Heart right ventricle (tissue), 16 donors: ENCODE results near the gene MEI1. TPM values are rescaled to one million over a fixed set of nuclear protein-coding genes. Genes with fewer than 3 reads are reported as not detected.

ENCODE experiments used
- ATAC-seq, 8 donors: fragments of 200-7000 bp; cut with Tn5 transposase; one replicate each; pipeline ENCODE4 v1.9.1; 2020; ENCODE audit warnings: mild to moderate bottlenecking in 8 of 8, moderate library complexity in 8 of 8, moderate number of reproducible peaks in 1 of 8
- DNase-seq, 2 donors: peaks; one replicate each; pipeline ENCODE4 v3.0.0-alpha.2; 2020
- H3K27ac ChIP-seq, 10 donors: fragments of 200-600 bp; sonication (generic) in 2 of 10; one replicate each; pipeline versions ENCODE4 v1.5.0 to v1.8.0; 2020 to 2022; ENCODE audit warnings: mild to moderate bottlenecking in 3 of 10
- H3K27me3 ChIP-seq, 7 donors: fragments of 200-600 bp; one replicate each; pipeline ENCODE4 v1.8.0; 2021 to 2022; ENCODE audit warnings: mild to moderate bottlenecking in 2 of 7
- H3K36me3 ChIP-seq, 9 donors: fragments of 200-600 bp; sonication (generic) in 1 of 9; one replicate each; pipeline versions ENCODE4 v1.5.0 to v1.8.0; 2020 to 2022; ENCODE audit warnings: mild to moderate bottlenecking in 2 of 9
- H3K4me1 ChIP-seq, 9 donors: fragments of 200-600 bp; sonication (generic) in 1 of 9; one replicate each; pipeline versions ENCODE4 v1.5.0 to v1.8.0; 2020 to 2022; ENCODE audit warnings: mild to moderate bottlenecking in 4 of 9
- H3K4me3 ChIP-seq, 10 donors: fragments of 200-600 bp; sonication (generic) in 2 of 10; one replicate each; pipeline versions ENCODE4 v1.5.0 to v1.8.0; 2020 to 2022; ENCODE audit warnings: mild to moderate bottlenecking in 7 of 10, moderate library complexity in 2 of 10
- H3K9me3 ChIP-seq, 11 donors: fragments of 200-600 bp in 10 of 11; sonication (generic) in 2 of 11; one replicate each; pipeline versions ENCODE4 v1.5.0 to v1.8.0; 2013 to 2022; ENCODE audit warnings: mild to moderate bottlenecking in 2 of 11, control low read depth in 1 of 11, moderate library complexity in 1 of 11
- WGBS, 2 donors: extraction: QIAGEN DNeasy Blood & Tissue Kit; methylation state at CpG; one replicate each; pipeline ENCODE4 v1.1.7; 2013; ENCODE audit warnings: inconsistent platforms in 1 of 2; 5-methylcytosine and 5-hydroxymethylcytosine counted together
- intact Hi-C, 10 donors: fragments of 100-400 bp; cut with DNase I; formaldehyde crosslinking; loops; one replicate each; pipeline versions ENCODE4 v1.11.1 to v1.14.2; 2022
- polyA plus RNA-seq, 2 donors: library from polyadenylated mRNA; stranded (reverse); fragments of 200-250 nt; gene quantifications; one replicate each; pipeline ENCODE4 v1.2.3, GENCODE V29; 2013
- total RNA-seq, 10 donors: library from RNA; stranded (reverse); fragmentation: NEBNext Ultra II Directional in 3 of 10; extraction: Animal tissue kit (Norgen Biotek cat#: 25700) in 3 of 10; gene quantifications; one replicate each; pipeline versions ENCODE4 v1.2.1 to v1.2.4, GENCODE V29; 2021 to 2023
- TF ChIP-seq, protein P1 (sequence below), 9 donors: fragments of 200-600 bp; sonication (generic) in 2 of 9; IDR thresholded peaks; one replicate each; pipeline versions ENCODE4 v1.5.0 to v1.8.0; 2021 to 2022; ENCODE audit warnings: antibody characterized with exemption in 9 of 9, mild to moderate bottlenecking in 5 of 9, moderate library complexity in 1 of 9
- donor health status: Arrhythmogenic right ventricular cardiomyopathy.
- donor health status: ischemic (EF 13 %, LVEDD 7.1; RV severe dilation, severe dysfunction).
- donor health status: healthy with polysubstance abuse.
- donor health status: DM: no; HTN: yes; CAD: no.
- donor health status: DM: no; HTN: no; CAD: no.
- donor health status: ischemic (EF 25% LVEDD 6.9; RV normal size, moderate dysfunction).
- donor health status: ischemic (EF 25% LVEDD 5.7; RV mildly dilated, moderate dysfunction).
- donor health status: healthy.
- donor health status: DM: yes; HTN: yes; CAD: no.
- donor health status: Ischemic cardiomyopathy.
- donor health status: ischemic (EF 35%, LVEDD 5.7; RV mildly dilated, moderate dysfunction).
- donor health status: nonischemic (EF 11% LVEDD 7.7; RV severe dilation, severe dysfunction).
- donor health status: DM: yes; HTN: yes; CAD: no.
- donor health status: PGD.
- donor health status: ischemic (EF 29% LVEDD 5.4; RV normal size, mild dysfunction).
- donor health status: nonischemic (EF 23%, LVEDD 6.1; RV moderate dilation, normal function).

MEI1 gene
- total and polyA plus RNA-seq, 12 donors: 0.37 to 1.9 (median 0.71) TPM; not detected in 3

DNA sequence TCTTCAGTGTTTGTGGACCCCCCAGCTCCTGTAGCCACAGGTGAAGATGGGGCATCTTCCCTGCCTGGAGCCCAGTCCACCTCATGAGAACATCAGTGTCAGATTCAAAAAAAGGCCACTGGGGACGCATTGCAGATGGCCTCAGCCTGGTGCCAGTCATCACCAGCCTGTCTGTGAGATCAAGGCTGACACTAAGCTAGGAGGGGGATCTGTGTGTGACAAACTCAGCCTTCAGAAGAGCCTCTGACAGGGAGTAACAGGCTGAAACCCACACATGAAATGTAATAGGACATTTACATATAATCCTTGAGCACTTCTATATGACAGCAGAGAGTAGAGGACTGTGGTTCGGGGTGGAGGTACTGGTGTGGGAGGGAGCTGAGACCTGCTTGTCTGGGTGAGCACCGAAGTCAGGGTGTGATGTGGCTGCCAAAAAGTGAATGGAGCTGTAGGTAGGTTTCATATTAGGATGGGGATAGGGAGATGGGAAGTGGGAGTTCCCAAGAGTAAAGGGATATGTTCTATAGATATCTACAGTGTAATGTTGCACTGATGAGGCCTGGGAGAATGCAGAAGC lies 80.7 kb downstream of the MEI1 start:
- TF ChIP-seq, protein P1, sequence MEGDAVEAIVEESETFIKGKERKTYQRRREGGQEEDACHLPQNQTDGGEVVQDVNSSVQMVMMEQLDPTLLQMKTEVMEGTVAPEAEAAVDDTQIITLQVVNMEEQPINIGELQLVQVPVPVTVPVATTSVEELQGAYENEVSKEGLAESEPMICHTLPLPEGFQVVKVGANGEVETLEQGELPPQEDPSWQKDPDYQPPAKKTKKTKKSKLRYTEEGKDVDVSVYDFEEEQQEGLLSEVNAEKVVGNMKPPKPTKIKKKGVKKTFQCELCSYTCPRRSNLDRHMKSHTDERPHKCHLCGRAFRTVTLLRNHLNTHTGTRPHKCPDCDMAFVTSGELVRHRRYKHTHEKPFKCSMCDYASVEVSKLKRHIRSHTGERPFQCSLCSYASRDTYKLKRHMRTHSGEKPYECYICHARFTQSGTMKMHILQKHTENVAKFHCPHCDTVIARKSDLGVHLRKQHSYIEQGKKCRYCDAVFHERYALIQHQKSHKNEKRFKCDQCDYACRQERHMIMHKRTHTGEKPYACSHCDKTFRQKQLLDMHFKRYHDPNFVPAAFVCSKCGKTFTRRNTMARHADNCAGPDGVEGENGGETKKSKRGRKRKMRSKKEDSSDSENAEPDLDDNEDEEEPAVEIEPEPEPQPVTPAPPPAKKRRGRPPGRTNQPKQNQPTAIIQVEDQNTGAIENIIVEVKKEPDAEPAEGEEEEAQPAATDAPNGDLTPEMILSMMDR (IDR thresholded peaks at IDR 0.05): no peak
- intact Hi-C loops: no loop called here
- Histone ChIP-seq H3K27ac (peak overlapping the region in 1 of 10 donors; percentile 90), H3K27me3 (no peaks in the 10 kb centered on the region), H3K4me3 (no peak overlapping the region), H3K4me1 (peaks cover 0 to 27% (median 0%) of the 10 kb centered on the region in 9 donors), H3K9me3 (no peaks in the 10 kb centered on the region), H3K36me3 (no peaks in the 10 kb centered on the region)
- DNase-seq: no peak
- 59 to 70% methylated on average over 3 of the region's 3 CpGs for WGBS, 2 donors
- ATAC-seq: no peak

DNA sequence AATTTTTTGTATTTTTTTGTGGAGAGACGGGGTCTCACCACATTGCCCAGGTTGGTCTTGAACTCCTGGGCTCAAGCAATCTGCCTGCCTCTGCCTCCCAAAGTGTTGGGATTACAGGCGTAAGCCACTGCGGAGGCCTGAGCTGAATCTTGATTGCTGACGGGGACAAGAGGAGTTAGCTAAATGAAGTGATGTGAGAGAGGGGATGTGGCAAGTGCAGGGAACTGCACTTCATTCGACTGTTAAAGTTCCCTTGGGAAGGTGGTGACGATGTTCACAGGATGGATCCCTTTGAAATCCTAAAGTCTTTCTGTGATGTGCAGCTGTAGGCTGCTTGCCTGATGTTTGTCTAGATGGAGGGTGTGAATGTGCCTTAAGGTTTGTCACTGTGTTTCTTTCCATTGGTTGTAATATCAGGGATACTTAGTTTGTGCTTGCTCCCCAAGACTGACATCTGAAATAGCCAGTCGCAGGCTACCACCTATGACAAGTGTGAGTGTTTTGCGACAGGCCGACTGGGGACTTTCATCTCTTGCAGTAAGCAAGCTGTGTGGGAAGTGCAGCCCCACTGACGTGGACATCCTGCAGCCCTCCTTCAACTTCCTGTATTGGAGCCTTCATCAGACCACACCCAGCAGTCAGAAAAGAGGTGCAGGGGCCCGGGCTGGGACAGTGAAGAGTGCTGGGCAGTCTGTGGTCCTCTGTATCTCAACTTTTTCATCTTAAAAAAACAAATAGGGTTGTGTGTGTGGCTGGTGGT lies 81.6 kb downstream of the MEI1 start:
- peaks cover 0 to 27% (median 0%) of the 10 kb centered on the region in 9 donors for H3K4me1 ChIP-seq
- H3K4me3 ChIP-seq: peak overlapping the region in 5 of 10 donors; percentile 5 to 46 (median 17)
- WGBS, 2 donors: 61 to 62% methylated on average over 11 of the region's 11 CpGs

GRCh38 chr22:41781507-41781906 lies 82.2 kb downstream of the MEI1 start:
- no peaks in the 10 kb centered on the region for H3K36me3 ChIP-seq
- H3K4me1 ChIP-seq: peaks cover 0 to 27% (median 0%) of the 10 kb centered on the region in 9 donors
- no peaks in the 10 kb centered on the region for H3K27me3 ChIP-seq
- ATAC-seq (peak in 1 of 8 donors; percentile 20), DNase-seq (no peak)
- intact Hi-C loops: no loop called here
- no peaks in the 10 kb centered on the region for H3K9me3 ChIP-seq
- TF ChIP-seq, protein P1 (IDR thresholded peaks at IDR 0.05): no peak
- peak overlapping the region in 1 of 10 donors; percentile 90 for H3K27ac ChIP-seq
- H3K4me3 ChIP-seq: peak overlapping the region in 5 of 10 donors; percentile 5 to 46 (median 17)
- WGBS, 2 donors: 53 to 72% methylated on average over 1 of the region's 1 CpG

More for the DNA sequence above, 81.6 kb downstream of the MEI1 start:
- DNase-seq (peak; percentile 44 to 61), ATAC-seq (peak; percentile 58 to 86 (median 80))
- H3K27ac ChIP-seq: peak overlapping the region in 1 of 10 donors; percentile 90
- no peaks in the 10 kb centered on the region for H3K27me3 ChIP-seq
- intact Hi-C loops: no loop called here
- H3K36me3 ChIP-seq: no peaks in the 10 kb centered on the region
- TF ChIP-seq, protein P1 (IDR thresholded peaks at IDR 0.05): no peak
- no peaks in the 10 kb centered on the region for H3K9me3 ChIP-seq

DNA sequence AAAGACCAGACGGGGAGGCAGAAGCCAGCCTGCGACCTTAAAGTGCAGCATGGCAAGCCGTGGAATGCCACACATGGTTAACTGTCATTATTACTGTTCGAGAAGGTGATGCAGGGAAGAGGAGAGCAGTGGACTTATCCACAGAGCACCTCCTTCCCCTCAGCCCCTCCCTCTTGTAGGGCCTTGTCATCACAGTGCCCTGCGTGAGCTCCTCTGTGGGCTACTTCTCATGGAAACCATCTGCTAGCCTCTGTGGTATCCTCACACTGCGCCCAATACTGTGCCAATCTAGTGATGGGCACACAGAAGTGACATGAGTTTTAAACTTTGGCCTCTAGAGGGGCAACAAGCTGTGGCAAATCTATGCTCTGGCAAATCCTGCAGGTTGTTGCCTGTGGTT lies 83.0 kb downstream of the MEI1 start:
- no peaks in the 10 kb centered on the region for H3K27me3 ChIP-seq
- TF ChIP-seq, protein P1 (IDR thresholded peaks at IDR 0.05): no peak
- peaks cover 0 to 27% (median 0%) of the 10 kb centered on the region in 9 donors for H3K4me1 ChIP-seq
- intact Hi-C loops: no loop called here
- H3K36me3 ChIP-seq: no peaks in the 10 kb centered on the region
- DNase-seq: no peak
- peak overlapping the region in 1 of 10 donors; percentile 46 for H3K4me3 ChIP-seq
- WGBS, 2 donors: 86 to 88% methylated on average over 6 of the region's 6 CpGs
- peak overlapping the region in 1 of 10 donors; percentile 90 for H3K27ac ChIP-seq
- peak in 2 of 8 donors; percentile 30 to 35 for ATAC-seq
- H3K9me3 ChIP-seq: no peaks in the 10 kb centered on the region
